Subcutaneous preadipocyte (primary cell): ENCODE results near the gene OOSP3. TPM values are rescaled to one million over a fixed set of nuclear protein-coding genes. Genes with fewer than 3 reads are reported as not detected.

Source experiments
- total RNA-seq: library from RNA; depleted of rRNA; stranded (reverse); fragments of >200 nt; gene quantifications from 2 replicates; pipeline ENCODE4 v1.2.3, GENCODE V29; 2012

Gene OOSP3, protein sequence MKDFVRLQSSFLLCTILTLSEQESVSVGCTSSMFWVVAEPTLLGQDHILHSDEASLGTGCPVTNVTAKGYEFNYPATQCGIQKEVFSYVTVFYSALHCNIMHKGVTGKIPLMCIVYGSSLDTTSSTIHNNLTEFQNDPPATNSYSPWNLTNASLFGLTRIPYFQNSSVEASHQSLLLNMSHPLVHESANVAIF
- not detected in 2 replicates for total RNA-seq

DNA sequence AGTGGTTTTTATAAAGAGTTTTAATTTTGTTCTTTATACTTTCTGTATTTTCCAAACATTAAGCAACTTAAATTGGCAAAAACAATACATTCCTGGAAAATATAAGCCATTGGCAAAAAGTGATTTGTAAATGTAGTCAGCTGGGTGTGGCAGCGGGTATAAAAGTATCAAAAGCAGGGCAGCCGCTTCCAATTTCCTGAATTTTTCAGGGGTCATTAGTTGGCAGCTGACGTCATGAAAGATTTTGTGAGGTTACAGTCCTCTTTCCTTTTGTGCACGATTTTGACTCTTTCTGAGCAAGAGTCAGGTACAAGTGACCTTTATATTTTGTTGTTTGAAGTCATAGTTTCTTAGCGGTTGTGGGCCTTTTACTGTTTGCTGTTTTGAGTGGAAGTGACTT is at the start of gene OOSP3:
Gene OOSP3, plus strand, starts transcription at position 208 of the 400 bp plus-strand sequence. Its CDS starts 27 bp downstream, at position 235.

DNA sequence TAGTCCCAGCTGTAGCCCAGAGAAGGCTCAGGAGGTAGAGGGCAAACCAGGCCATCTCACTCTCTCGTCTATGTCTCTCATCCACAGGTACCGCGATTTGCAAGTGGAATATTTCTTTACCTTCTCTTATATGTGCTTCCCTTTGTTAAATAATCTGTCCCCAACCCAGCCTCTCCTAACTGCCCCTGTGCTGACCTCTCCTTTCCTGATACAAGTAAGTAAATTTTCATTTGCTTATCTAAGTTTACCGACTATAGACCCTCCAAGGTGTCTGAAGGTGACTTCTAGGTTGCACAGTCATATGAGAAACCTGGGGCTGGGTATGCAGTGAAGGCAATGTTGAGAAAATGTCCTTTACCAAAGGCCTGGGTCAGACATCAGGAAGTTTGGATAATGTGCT is 33.2 kb upstream of the OOSP3 start, which contains the start of gene CBLIF:
Gene CBLIF, minus strand, starts transcription at position 101 of the 400 bp plus-strand sequence. Its CDS starts 46 bp downstream, at position 55.

DNA sequence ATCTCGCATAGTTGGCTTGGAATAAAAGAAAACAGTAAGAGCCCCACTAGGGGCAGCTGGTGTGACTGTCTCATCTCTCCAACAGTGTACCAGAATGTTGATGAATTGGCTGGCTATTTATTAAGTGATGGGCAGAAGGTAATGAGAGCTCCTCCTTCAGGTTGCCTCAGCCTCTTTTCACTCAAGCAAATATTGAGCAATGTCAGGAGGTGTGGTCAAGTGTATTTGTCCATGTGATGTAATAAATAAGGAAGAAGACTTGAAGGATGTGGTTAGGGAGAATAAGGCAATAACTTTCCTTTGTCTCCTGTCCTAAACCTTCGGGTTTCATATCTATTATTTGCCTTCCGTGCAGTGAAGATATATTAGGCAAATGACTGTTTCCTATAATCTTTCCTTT is 12.2 kb upstream of the OOSP3 start, which contains the start of gene TCN1:
Gene TCN1, minus strand, starts transcription at position 91 of the 400 bp plus-strand sequence. Its CDS starts 17 bp downstream, at position 74.

DNA sequence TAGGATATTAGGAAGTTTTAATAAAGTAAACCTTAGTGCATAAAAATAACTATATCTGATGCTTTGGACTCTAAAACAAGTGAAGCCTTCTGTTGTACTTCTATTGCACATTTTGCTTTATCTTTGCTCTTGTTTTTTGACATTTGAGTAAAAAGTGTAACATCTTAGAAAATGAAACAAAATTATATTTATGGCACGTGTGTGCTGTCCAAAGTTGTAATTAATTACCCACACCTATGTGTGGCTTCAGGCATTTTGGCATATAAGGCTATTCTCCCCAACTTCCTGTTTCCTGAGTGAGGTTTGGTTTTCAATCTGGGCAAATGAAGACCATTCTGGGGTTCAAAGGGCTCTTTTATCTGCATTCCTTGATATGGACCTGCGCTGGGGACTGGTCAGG is 59.5 kb downstream of the OOSP3 start, which contains the start of gene OOSP1:
Gene OOSP1, plus strand, starts transcription at position 301 of the 400 bp plus-strand sequence. Its CDS starts 23 bp downstream, at position 324.

Other genes with a start within 250 kb of the OOSP3 start
- 9.2 and 11.9 TPM in 2 replicates for gene PATL1, start 209.7 kb upstream of the OOSP3 start, total RNA-seq
- gene OR10V1, start 164.9 kb upstream of the OOSP3 start, total RNA-seq = not detected in 2 replicates
- gene STX3, start 123.4 kb upstream of the OOSP3 start, total RNA-seq = 17.6 and 21.7 TPM in 2 replicates
- gene MRPL16, start 68.0 kb upstream of the OOSP3 start, total RNA-seq = 40.9 and 43.7 TPM in 2 replicates
- not detected in 2 replicates for gene CBLIF, start 33.3 kb upstream of the OOSP3 start, total RNA-seq
- not detected in 2 replicates for gene TCN1, start 12.3 kb upstream of the OOSP3 start, total RNA-seq
- gene OOSP1, start 59.6 kb downstream of the OOSP3 start, total RNA-seq = not detected in 2 replicates
- not detected in 2 replicates for gene OOSP4A, start 85.3 kb downstream of the OOSP3 start, total RNA-seq
- gene OOSP4B, start 138.4 kb downstream of the OOSP3 start, total RNA-seq = not detected in 2 replicates
- not detected in 2 replicates for gene OOSP2, start 161.6 kb downstream of the OOSP3 start, total RNA-seq
- gene MS4A3, start 177.9 kb downstream of the OOSP3 start, total RNA-seq = not detected in 2 replicates
- gene MS4A2, start 209.9 kb downstream of the OOSP3 start, total RNA-seq = not detected in 2 replicates